Activated CD4-positive, alpha-beta memory T cell treated with anti-CD3 and anti-CD28 coated beads for 36 hours (primary cell): Measurements from ENCODE around the gene NLRP12. TPM values are rescaled to one million over a fixed set of nuclear protein-coding genes. Genes with fewer than 3 reads are reported as not detected.
"Not testable (repeated sequence)": the region's sequence is repeated elsewhere in the genome, so short reads cannot be mapped to it uniquely, and the experiment has no call there.

Experiments
- CTCF ChIA-PET: fragments of 350-600 bp; sonication (Branson Sonifier 250); formaldehyde crosslinking; loops from one replicate; lab custom pipeline; 2021; ENCODE audit warnings: antibody characterized with exemption, inconsistent platforms; lab: Charles Lee
- POLR2A ChIA-PET: fragments of 350-600 bp; sonication (Branson Sonifier 250); formaldehyde crosslinking; loops from one replicate; lab custom pipeline; 2021; ENCODE audit warnings: antibody characterized with exemption; lab: Charles Lee
- DNase-seq: peaks from one replicate; pipeline ENCODE4 v3.0.0-alpha.2; 2020
- H3K27ac Mint-ChIP-seq: one replicate; pipeline ENCODE4 v1.8.0; 2021; ENCODE audit warnings: mixed read lengths
- H3K27me3 Mint-ChIP-seq: one replicate; pipeline ENCODE4 v1.8.0; 2021; ENCODE audit warnings: mixed read lengths
- H3K36me3 Mint-ChIP-seq: one replicate; pipeline ENCODE4 v1.8.0; 2021; ENCODE audit warnings: mixed read lengths
- H3K4me1 Mint-ChIP-seq: one replicate; pipeline ENCODE4 v1.8.0; 2021; ENCODE audit warnings: low read depth, mixed read lengths
- H3K4me3 Mint-ChIP-seq: one replicate; pipeline ENCODE4 v1.8.0; 2021; ENCODE audit warnings: mild to moderate bottlenecking, mixed read lengths
- H3K9me3 Mint-ChIP-seq: one replicate; pipeline ENCODE4 v1.8.0; 2021; ENCODE audit warnings: mixed read lengths
- intact Hi-C: fragments of 100-400 bp; cut with micrococcal nuclease; formaldehyde crosslinking; loops from one replicate; pipeline ENCODE4 v1.15.1; 2023
- total RNA-seq, 2 experiments: library from RNA; stranded (reverse); gene quantifications; one replicate each; pipeline ENCODE4 v1.2.3, GENCODE V29; 2021

NLRP12 gene, protein sequence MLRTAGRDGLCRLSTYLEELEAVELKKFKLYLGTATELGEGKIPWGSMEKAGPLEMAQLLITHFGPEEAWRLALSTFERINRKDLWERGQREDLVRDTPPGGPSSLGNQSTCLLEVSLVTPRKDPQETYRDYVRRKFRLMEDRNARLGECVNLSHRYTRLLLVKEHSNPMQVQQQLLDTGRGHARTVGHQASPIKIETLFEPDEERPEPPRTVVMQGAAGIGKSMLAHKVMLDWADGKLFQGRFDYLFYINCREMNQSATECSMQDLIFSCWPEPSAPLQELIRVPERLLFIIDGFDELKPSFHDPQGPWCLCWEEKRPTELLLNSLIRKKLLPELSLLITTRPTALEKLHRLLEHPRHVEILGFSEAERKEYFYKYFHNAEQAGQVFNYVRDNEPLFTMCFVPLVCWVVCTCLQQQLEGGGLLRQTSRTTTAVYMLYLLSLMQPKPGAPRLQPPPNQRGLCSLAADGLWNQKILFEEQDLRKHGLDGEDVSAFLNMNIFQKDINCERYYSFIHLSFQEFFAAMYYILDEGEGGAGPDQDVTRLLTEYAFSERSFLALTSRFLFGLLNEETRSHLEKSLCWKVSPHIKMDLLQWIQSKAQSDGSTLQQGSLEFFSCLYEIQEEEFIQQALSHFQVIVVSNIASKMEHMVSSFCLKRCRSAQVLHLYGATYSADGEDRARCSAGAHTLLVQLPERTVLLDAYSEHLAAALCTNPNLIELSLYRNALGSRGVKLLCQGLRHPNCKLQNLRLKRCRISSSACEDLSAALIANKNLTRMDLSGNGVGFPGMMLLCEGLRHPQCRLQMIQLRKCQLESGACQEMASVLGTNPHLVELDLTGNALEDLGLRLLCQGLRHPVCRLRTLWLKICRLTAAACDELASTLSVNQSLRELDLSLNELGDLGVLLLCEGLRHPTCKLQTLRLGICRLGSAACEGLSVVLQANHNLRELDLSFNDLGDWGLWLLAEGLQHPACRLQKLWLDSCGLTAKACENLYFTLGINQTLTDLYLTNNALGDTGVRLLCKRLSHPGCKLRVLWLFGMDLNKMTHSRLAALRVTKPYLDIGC
- not detected for total RNA-seq

GRCh38 chr19:53824134-53824611 lies at the start of gene NLRP12:
NLRP12 (minus strand) TSS chr19:53824314; CDS start chr19:53824174, 140 bp downstream.
- H3K9me3 Mint-ChIP-seq = no peaks in the 10 kb centered on the region
- no peak for DNase-seq
- intact Hi-C loops = no loop called here
- H3K4me1 Mint-ChIP-seq = no peaks in the 10 kb centered on the region
- ChIA-PET CTCF (interaction anchor here (1.1 kb wide), 1 partner anchor 31 kb away, joined by 3 read pairs; no protein-coding TSS in a partner anchor), POLR2A (no interaction called here)
- no peak within 1 kb of the TSS for H3K4me3 Mint-ChIP-seq
- no peak within 1 kb of the TSS for H3K27ac Mint-ChIP-seq
- peaks cover 13% of the 10 kb centered on the region for H3K27me3 Mint-ChIP-seq
- no peaks in the 10 kb centered on the region for H3K36me3 Mint-ChIP-seq

GRCh38 chr19:53872762-53873161 lies 48.6 kb upstream of the NLRP12 start:
- ChIA-PET POLR2A (no interaction called here), CTCF (no interaction called here)
- Mint-ChIP-seq H3K9me3 (no peaks in the 10 kb centered on the region), H3K36me3 (peaks cover 18% of the 10 kb centered on the region), H3K27ac (peak overlapping the region; percentile 2), H3K27me3 (no peaks in the 10 kb centered on the region), H3K4me1 (peaks cover 50% of the 10 kb centered on the region), H3K4me3 (no peak overlapping the region)
- DNase-seq = no peak
- intact Hi-C loops = no loop called here

DNA sequence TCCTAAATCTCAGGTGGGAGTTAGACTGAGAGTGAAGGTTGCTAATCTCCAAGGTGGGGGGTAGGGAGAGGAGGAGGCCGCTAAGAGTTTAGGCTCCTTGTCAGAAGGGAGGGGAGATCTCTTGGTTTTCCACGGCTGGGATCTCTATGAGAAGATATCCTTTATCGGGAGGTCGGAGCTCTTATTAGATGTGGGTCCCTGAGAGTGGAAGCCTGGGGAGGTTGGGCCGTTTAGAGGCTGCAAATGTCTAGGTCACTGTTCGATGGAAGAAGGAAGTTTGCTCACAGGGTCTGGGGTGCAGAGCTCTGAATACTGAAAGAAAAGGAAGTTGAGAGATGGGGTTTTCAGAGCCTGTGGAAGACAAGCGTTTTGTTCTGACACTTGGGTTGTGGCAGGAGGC lies 47.3 kb upstream of the NLRP12 start:
- no peak for DNase-seq
- H3K36me3 Mint-ChIP-seq = peaks cover 17% of the 10 kb centered on the region
- H3K27ac Mint-ChIP-seq = peak overlapping the region; percentile 33
- ChIA-PET POLR2A (no interaction called here), CTCF (interaction anchor here (1.5 kb wide), 1 partner anchor 10 kb away, joined by 6 read pairs; the partner anchor contains the start of gene PRKCG)
- no peaks in the 10 kb centered on the region for H3K27me3 Mint-ChIP-seq
- H3K4me1 Mint-ChIP-seq = peaks cover 46% of the 10 kb centered on the region
- intact Hi-C loops = no loop called here
- no peak overlapping the region for H3K4me3 Mint-ChIP-seq
- no peaks in the 10 kb centered on the region for H3K9me3 Mint-ChIP-seq

GRCh38 chr19:53870485-53870844 lies 46.4 kb upstream of the NLRP12 start:
- peaks cover 17% of the 10 kb centered on the region for H3K36me3 Mint-ChIP-seq
- peaks cover 48% of the 10 kb centered on the region for H3K4me1 Mint-ChIP-seq
- peak overlapping the region; percentile 43 for H3K27ac Mint-ChIP-seq
- H3K9me3 Mint-ChIP-seq = no peaks in the 10 kb centered on the region
- POLR2A ChIA-PET = no interaction called here
- no peaks in the 10 kb centered on the region for H3K27me3 Mint-ChIP-seq
- no peak for DNase-seq
- H3K4me3 Mint-ChIP-seq = peak overlapping the region; percentile 56
- intact Hi-C loops = no loop called here
- CTCF ChIA-PET = interaction anchor here (1.5 kb wide), 1 partner anchor 11 kb away, joined by 6 read pairs; the partner anchor contains the start of gene PRKCG

DNA sequence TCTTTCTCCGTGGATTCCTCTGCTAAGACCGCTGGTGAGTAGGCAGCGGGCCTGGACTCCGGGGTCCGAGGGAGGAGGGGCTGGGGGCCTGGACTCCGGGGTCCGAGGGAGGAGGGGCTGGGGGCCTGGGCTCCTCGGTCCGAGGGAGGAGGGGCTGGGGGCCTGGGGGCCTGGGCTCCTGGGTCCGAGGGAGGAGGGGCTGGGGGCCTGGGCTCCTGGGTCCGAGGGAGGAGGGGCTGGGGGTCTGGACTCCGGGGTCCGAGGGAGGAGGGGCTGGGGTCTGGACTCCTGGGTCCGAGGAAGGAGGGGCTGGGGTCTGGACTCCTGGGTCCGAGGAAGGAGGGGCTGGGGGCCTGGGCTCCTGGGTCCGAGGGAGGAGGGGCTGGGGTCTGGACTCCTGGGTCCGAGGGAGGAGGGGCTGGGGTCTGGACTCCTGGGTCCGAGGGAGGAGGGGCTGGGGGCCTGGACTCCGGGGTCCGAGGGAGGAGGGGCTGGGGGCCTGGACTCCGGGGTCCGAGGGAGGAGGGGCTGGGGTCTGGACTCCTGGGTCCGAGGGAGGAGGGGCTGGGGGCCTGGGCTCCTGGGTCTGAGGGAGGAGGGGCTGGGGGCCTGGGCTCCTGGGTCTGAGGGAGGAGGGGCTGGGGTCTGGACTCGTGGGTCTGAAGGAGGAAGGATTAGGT lies 45.8 kb upstream of the NLRP12 start:
- peak overlapping the region; percentile 76 for H3K4me3 Mint-ChIP-seq
- peak overlapping the region; percentile 64 for H3K27ac Mint-ChIP-seq
- POLR2A ChIA-PET, DNase-seq, CTCF ChIA-PET, H3K27me3 Mint-ChIP-seq, H3K9me3 Mint-ChIP-seq: not testable (repeated sequence)
- peaks cover 17% of the 10 kb centered on the region for H3K36me3 Mint-ChIP-seq
- peaks cover 48% of the 10 kb centered on the region for H3K4me1 Mint-ChIP-seq
- intact Hi-C loops = loop anchor here (1.0 to 5.0 kb wide), 4 partner anchors 9 to 337 kb away; partner anchors contain the start of genes CNOT3, PRPF31 and TFPT

DNA sequence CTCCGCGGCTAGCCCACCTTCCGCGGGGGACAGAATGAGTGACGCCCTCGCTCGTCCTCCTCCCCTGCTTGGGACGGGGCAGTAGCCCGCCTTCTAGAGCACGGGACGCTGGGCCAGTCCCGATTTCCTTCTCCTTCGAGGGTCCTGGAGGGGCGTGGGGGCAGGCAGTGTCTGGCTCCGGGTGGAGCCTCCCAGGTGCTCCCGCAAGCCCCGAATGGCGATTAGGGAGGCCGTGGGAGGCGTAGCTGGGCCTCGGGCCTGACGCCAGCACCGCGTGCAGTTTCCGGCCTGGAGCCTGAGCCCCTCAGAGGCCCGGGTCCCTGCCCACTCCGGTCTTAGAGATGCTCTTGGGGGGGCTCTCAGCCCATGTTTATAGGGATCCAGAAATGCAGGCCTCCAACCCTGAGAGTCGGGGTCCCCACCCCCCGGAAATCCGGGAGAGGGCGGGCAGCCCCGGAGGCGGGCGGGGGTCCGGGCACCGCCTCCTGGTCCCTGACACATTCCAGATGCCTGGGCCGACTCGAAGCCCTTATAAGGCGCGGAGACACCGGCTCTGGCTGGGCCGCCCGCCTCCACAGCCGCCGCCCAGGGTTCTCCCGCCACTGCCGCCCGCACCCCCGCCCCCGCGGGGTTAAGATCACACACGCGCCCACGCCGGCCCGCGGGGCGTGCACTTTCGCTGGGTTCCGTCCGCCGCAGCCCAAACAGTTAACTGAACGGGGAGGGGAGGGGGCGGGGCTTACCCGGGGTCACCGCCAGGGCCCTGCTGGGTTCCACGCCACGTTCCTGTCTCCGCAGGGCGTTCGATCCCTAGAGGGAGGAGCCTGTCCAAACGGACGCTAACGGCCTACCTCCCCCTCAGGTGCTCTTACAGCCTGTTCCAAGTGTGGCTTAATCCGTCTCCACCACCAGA lies 45.0 kb upstream of the NLRP12 start:
- POLR2A ChIA-PET = interaction anchor here (1.0 to 1.1 kb wide), 2 partner anchors 10 to 268 kb away, joined by 3 to 4 read pairs; no protein-coding TSS in a partner anchor
- intact Hi-C loops = loop anchor here (1.0 to 5.0 kb wide), 4 partner anchors 10 to 338 kb away; partner anchors contain the start of genes CNOT3, PRPF31 and TFPT

DNA sequence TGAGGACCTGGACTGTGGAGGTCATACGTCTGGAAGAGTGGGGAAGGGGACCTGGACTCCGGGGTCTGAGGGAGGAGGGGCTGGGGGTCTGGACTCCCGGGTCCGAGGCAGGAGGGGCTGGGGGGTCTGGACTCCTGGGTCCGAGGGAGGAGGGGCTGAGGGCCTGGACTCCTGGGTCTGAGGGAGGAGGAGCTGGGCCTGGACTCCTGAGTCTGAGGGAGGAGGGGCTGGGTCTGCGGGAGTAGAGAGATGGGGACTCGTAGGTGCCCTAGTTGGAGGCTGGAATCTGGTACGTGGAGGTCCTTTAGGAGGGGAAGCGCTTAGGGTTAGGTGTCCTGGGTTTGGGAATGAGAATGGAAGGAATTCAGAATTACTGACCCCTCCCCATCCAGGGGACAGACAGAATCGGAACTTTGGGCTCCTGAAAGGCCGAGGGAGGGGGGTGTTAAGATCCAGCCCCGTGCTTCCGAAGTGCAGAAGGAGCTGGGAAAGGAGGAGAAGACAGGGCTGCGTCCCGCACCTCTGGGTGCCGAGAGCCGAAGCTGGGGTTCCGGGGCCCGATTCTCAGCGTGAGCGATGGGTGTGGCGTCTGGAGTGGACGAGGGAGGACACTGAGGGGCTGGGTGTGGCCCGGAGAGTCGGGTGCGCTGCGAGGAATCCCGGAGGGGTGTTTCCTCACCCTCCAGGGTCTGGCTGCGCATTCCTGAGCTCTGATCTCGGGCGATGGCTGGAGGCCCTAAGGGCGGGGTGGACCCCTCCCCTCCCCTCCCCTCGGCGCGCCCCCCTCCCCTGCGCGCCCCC lies 44.2 kb upstream of the NLRP12 start:
- peaks cover 4% of the 10 kb centered on the region for H3K36me3 Mint-ChIP-seq
- H3K27me3 Mint-ChIP-seq = no peaks in the 10 kb centered on the region
- peak; percentile 57 for DNase-seq
- H3K9me3 Mint-ChIP-seq = no peaks in the 10 kb centered on the region
- peak overlapping the region; percentile 89 for H3K27ac Mint-ChIP-seq
- ChIA-PET CTCF (interaction anchor here (0.8 to 2.3 kb wide), 3 partner anchors 15 to 39 kb away, joined by 3 to 8 read pairs (median 3); no protein-coding TSS in a partner anchor), POLR2A (interaction anchor here (0.7 to 2.1 kb wide), 7 partner anchors 8 to 321 kb away, joined by 3 to 7 read pairs (median 4); partner anchors contain the start of genes CNOT3, MBOAT7, PRPF31 and TFPT)
- H3K4me1 Mint-ChIP-seq = peaks cover 31% of the 10 kb centered on the region
- intact Hi-C loops = loop anchor here (5.0 kb wide), 2 partner anchors 249 to 339 kb away; partner anchors contain the start of genes PRPF31 and TFPT
- H3K4me3 Mint-ChIP-seq = peak overlapping the region; percentile 93

More for the DNA sequence above, 45.0 kb upstream of the NLRP12 start:
- peak overlapping the region; percentile 64 for H3K27ac Mint-ChIP-seq
- H3K4me1 Mint-ChIP-seq = peaks cover 40% of the 10 kb centered on the region
- CTCF ChIA-PET = no interaction called here
- H3K36me3 Mint-ChIP-seq = peaks cover 12% of the 10 kb centered on the region
- peak overlapping the region; percentile 76 for H3K4me3 Mint-ChIP-seq
- H3K9me3 Mint-ChIP-seq = no peaks in the 10 kb centered on the region
- H3K27me3 Mint-ChIP-seq = no peaks in the 10 kb centered on the region
- peak; percentile 90 for DNase-seq

- H3K4me1 Mint-ChIP-seq = peaks cover 28% of the 10 kb centered on the region
- peak; percentile 99 for DNase-seq
- peak within 1 kb of the TSS; percentile 93 for H3K4me3 Mint-ChIP-seq
- H3K27me3 Mint-ChIP-seq = no peaks in the 10 kb centered on the region
- H3K9me3 Mint-ChIP-seq = no peaks in the 10 kb centered on the region
- POLR2A ChIA-PET = interaction anchor here (1.1 to 2.2 kb wide), 5 partner anchors 9 to 322 kb away, joined by 3 to 7 read pairs (median 6); partner anchors contain the start of genes CNOT3, MBOAT7, PRPF31 and TFPT
- intact Hi-C loops = loop anchor here (2.0 to 5.0 kb wide), 5 partner anchors 235 to 1609 kb away; partner anchors contain the start of genes NDUFA3, PRPF31, TFPT and ZNF628
- H3K36me3 Mint-ChIP-seq = peaks cover 1% of the 10 kb centered on the region
- CTCF ChIA-PET = interaction anchor here (0.8 to 2.3 kb wide), 4 partner anchors 14 to 163 kb away, joined by 3 to 8 read pairs (median 3); no protein-coding TSS in a partner anchor
- H3K27ac Mint-ChIP-seq = peak within 1 kb of the TSS; percentile 89
Observed at GRCh38 chr19:53867225-53868090, 43.3 kb upstream of the NLRP12 start, which contains the start of gene MYADM. MYADM (plus strand) TSS chr19:53867883; CDS start chr19:53873530, 5,647 bp downstream.
